Transverse colon (tissue), 4 donors: ENCODE data around the gene TUBA8. TPM values are rescaled to one million over a fixed set of nuclear protein-coding genes. Genes with fewer than 3 reads are reported as not detected.
"Not testable (repeated sequence)": the region's sequence is repeated elsewhere in the genome, so short reads cannot be mapped to it uniquely, and the experiment has no call there.

Experiments
- DNase-seq: peaks from one replicate; pipeline ENCODE4 v3.0.0-alpha.2; 2019
- H3K27ac ChIP-seq, 4 donors: fragments of 200-600 bp; sonication (generic); 2 replicates each; pipeline ENCODE4 v1.5.1; 2016 to 2018; ENCODE audit warnings: inconsistent platforms in 4 of 4
- H3K27me3 ChIP-seq: fragments of 200-600 bp; sonication (generic); 2 replicates; pipeline ENCODE4 v1.5.1; 2017; ENCODE audit warnings: inconsistent platforms
- H3K36me3 ChIP-seq, 4 donors: fragments of 200-600 bp; sonication (generic); 2 replicates each; pipeline ENCODE4 v1.5.1; 2017 to 2019; ENCODE audit warnings: inconsistent platforms in 4 of 4
- H3K4me1 ChIP-seq, 4 donors: fragments of 200-600 bp; sonication (generic); 2 replicates each; pipeline ENCODE4 v1.5.1; 2017 to 2020; ENCODE audit warnings: inconsistent platforms in 4 of 4
- H3K4me3 ChIP-seq, 4 donors: fragments of 200-600 bp; sonication (generic); 1 replicate in 1 of 4; 2 replicates in 3 of 4; pipeline versions ENCODE4 v1.5.1 to v1.6.1; 2017 to 2019; ENCODE audit warnings: inconsistent platforms in 4 of 4
- H3K9me3 ChIP-seq, 2 donors: fragments of 200-600 bp; sonication (generic); 2 replicates each; pipeline ENCODE4 v1.5.1; 2017 to 2019; ENCODE audit warnings: inconsistent platforms in 2 of 2
- CTCF ChIP-seq, 5 experiments: fragments of 200-600 bp in 3 of 5; fragments of 450-650 bp in 2 of 5; sonication (generic) in 3 of 5; IDR thresholded peaks; 1 replicate in 2 of 5; 2 replicates in 3 of 5; pipeline ENCODE4 v1.5.1; 2016 to 2017; ENCODE audit warnings: antibody characterized with exemption in 5 of 5, inconsistent platforms in 3 of 5, mild to moderate bottlenecking in 2 of 5, moderate library complexity in 1 of 5
- EP300 ChIP-seq: sonication (generic); formaldehyde crosslinking; IDR thresholded peaks from one replicate; pipeline ENCODE4 v1.6.1; 2017; ENCODE audit warnings: antibody characterized with exemption, low read depth
- POLR2A ChIP-seq: fragments of 450-650 bp; IDR thresholded peaks from one replicate; pipeline ENCODE4 v1.6.1; 2016; ENCODE audit warnings: antibody characterized with exemption, mild to moderate bottlenecking, moderate library complexity
- POLR2AphosphoS5 ChIP-seq, 3 donors: sonication (generic); formaldehyde crosslinking; IDR thresholded peaks; one replicate each; pipeline ENCODE4 v1.6.1; 2016; ENCODE audit warnings: antibody characterized with exemption in 3 of 3
- WGBS, 2 donors: methylation state at CpG; one replicate each; pipeline ENCODE4 v1.1.5; 2018; ENCODE audit warnings: low coverage in 1 of 2; 5-methylcytosine and 5-hydroxymethylcytosine counted together
- in situ Hi-C, 4 donors: fragments of 200-750 bp; cut with MboI; loops; one replicate each; pipeline versions ENCODE4 v1.15.0 to v1.15.1; 2017; ENCODE audit warnings: low sequenced_read_pairs in 3 of 4, low pct_ligation_motif_present in 1 of 4, low pct_unique_long_range_greater_than_20kb in 1 of 4
- intact Hi-C: fragments of 100-400 bp; cut with DNase I; formaldehyde crosslinking; loops from one replicate; pipeline ENCODE4 v1.15.1; 2023; ENCODE audit warnings: low total_unique reads
- total RNA-seq, 4 donors: library from RNA; depleted of rRNA; stranded (reverse); fragments of >200 nt; gene quantifications; one replicate each; pipeline ENCODE4 v1.1.0, GENCODE V29; 2016

The TUBA8 gene
- total RNA-seq = 1 to 10 TPM in 3 of 4 donors, not detected in 1; 1.4 to 3.0 (median 2.0) TPM

- intact Hi-C loops (no loop called here), in situ Hi-C loops (no loop called here)
- 0 to 2% methylated on average over 4 to 23 of the region's 72 CpGs for WGBS, 2 donors
- peak within 1 kb of the TSS; percentile 14 to 51 (median 35) for H3K4me3 ChIP-seq
- no peaks in the 10 kb centered on the region for H3K36me3 ChIP-seq
- H3K27ac ChIP-seq = no peak within 1 kb of the TSS
- peak; percentile 25 for DNase-seq
- peaks cover 31% of the 10 kb centered on the region for H3K27me3 ChIP-seq
- H3K9me3 ChIP-seq = no peaks in the 10 kb centered on the region
- TF ChIP-seq POLR2A (no peak), POLR2AphosphoS5 (IDR thresholded peaks at IDR 0.05) (no peak), EP300 (no peak), CTCF (IDR thresholded peaks at IDR 0.05) (no peak)
- H3K4me1 ChIP-seq = peaks cover 0 to 17% (median 15%) of the 10 kb centered on the region in 4 donors
Measured at GRCh38 chr22:18110194-18110953, at the start of gene TUBA8. Gene TUBA8 (plus strand): TSS chr22:18110809. CDS start chr22:18110866, 57 bp downstream.

- intact Hi-C loops = no loop called here
- Histone ChIP-seq H3K27me3 (no peaks in the 10 kb centered on the region), H3K27ac (peak overlapping the region in 2 of 4 donors; percentile 58 to 75), H3K4me3 (no peak overlapping the region), H3K9me3 (no peaks in the 10 kb centered on the region), H3K4me1 (peaks cover 15 to 52% (median 25%) of the 10 kb centered on the region in 4 donors), H3K36me3 (no peaks in the 10 kb centered on the region)
- in situ Hi-C loops = no loop called here
- DNase-seq = no peak
- 83% methylated on average over 3 of the region's 3 CpGs; no CpG with 5 or more reads in 1 of the 2 donors for WGBS, 2 donors
- no peak for TF ChIP-seq CTCF (IDR thresholded peaks at IDR 0.05)
- no peak for TF ChIP-seq POLR2A
- TF ChIP-seq POLR2AphosphoS5 (IDR thresholded peaks at IDR 0.05) = no peak
- no peak for TF ChIP-seq EP300
Measured at GRCh38 chr22:18062421-18062820, 48.2 kb upstream of the TUBA8 start.

DNA sequence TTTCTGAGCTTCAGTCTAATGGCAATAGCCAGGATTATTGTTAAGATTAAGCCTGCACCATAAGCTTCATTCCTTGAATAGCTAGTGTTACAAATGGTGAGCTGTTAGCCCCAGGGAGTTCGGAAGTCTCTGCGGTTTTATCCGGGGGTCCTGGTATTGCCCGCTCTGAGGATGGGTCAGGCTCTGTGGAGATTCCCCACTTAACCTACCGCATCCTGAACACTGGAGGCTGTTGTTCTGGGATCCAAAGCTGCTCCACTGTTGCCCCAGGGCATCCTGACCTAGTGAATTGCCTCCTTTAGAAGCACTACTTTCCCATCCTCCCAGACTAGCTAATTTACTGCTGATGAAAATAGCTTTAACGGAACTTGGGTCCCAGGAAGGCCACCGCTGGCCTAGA, 47.3 kb upstream of the TUBA8 start:
- Histone ChIP-seq H3K27ac (peak overlapping the region in 1 of 4 donors; percentile 58), H3K4me1 (peaks cover 10 to 52% (median 22%) of the 10 kb centered on the region in 4 donors)
- TF ChIP-seq POLR2A = no peak
- no peak for TF ChIP-seq EP300
- no peak for TF ChIP-seq POLR2AphosphoS5 (IDR thresholded peaks at IDR 0.05)
- no peak for TF ChIP-seq CTCF (IDR thresholded peaks at IDR 0.05)

DNA sequence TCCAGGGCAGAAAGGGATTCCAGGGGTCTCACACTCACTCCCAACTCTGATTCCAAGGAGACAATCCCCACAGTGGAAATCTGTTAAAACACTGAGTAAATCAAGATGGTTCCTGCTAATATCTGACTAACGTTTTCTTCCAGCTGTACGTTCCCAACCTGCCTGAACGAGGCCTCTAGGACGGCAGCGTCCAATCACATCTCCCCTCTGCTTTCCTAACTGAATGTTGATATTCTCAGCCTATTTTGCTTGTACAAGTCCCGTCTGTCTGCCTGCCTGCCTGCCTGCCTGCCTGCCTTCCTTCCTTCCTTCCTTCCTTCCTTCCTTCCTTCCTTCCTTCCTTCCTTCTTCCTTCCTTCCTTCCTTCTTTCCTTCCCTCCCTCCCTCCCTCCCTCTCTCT, 46.9 kb upstream of the TUBA8 start:
- H3K27me3 ChIP-seq, intact Hi-C loops, H3K36me3 ChIP-seq, H3K4me3 ChIP-seq, H3K27ac ChIP-seq, DNase-seq, H3K9me3 ChIP-seq, in situ Hi-C loops: not testable (repeated sequence)
- WGBS, 2 donors = 86 to 87% methylated on average over 6 of the region's 6 CpGs
- H3K4me1 ChIP-seq = peaks cover 7 to 54% (median 24%) of the 10 kb centered on the region in 4 donors

More for the DNA sequence above, 47.3 kb upstream of the TUBA8 start:
- no peak for DNase-seq
- no peaks in the 10 kb centered on the region for H3K36me3 ChIP-seq
- in situ Hi-C loops (no loop called here), intact Hi-C loops (no loop called here)
- H3K27me3 ChIP-seq = no peaks in the 10 kb centered on the region
- no peak overlapping the region for H3K4me3 ChIP-seq
- WGBS, 2 donors = 77% methylated on average over 7 of the region's 7 CpGs; no CpG with 5 or more reads in 1 of the 2 donors
- no peaks in the 10 kb centered on the region for H3K9me3 ChIP-seq
